Subcutaneous abdominal adipose tissue (tissue), 5 donors: Measurements from ENCODE around the gene AGFG2.

Experiments
- H3K27ac ChIP-seq: one replicate; pipeline ENCODE4 v1.7.0; 2013; ENCODE audit warnings: low read depth, mild to moderate bottlenecking, inconsistent platforms, low read length, moderate library complexity
- H3K27me3 ChIP-seq, 5 donors: one replicate each; pipeline ENCODE4 v1.7.0; 2013; ENCODE audit warnings: low read length in 5 of 5, inconsistent platforms in 1 of 5; ENCODE audit not compliant: control insufficient read depth in 5 of 5, insufficient read depth in 4 of 5
- H3K36me3 ChIP-seq, 5 donors: one replicate each; pipeline ENCODE4 v1.7.0; 2013; ENCODE audit warnings: low read length in 5 of 5; ENCODE audit not compliant: control insufficient read depth in 5 of 5, insufficient read depth in 5 of 5
- H3K4me1 ChIP-seq, 5 donors: one replicate each; pipeline ENCODE4 v1.7.0; 2013; ENCODE audit warnings: low read length in 5 of 5, mild to moderate bottlenecking in 3 of 5, moderate library complexity in 1 of 5; ENCODE audit not compliant: control insufficient read depth in 5 of 5, insufficient read depth in 5 of 5
- H3K4me3 ChIP-seq, 5 donors: one replicate each; pipeline ENCODE4 v1.7.0; 2013; ENCODE audit warnings: low read length in 5 of 5, low read depth in 1 of 5
- H3K9ac ChIP-seq, 5 donors: one replicate each; pipeline ENCODE4 v1.7.0; 2013; ENCODE audit warnings: low read length in 5 of 5, mild to moderate bottlenecking in 4 of 5, moderate library complexity in 3 of 5
- H3K9me3 ChIP-seq, 5 donors: one replicate each; pipeline ENCODE4 v1.7.0; 2013; ENCODE audit warnings: low read length in 5 of 5; ENCODE audit not compliant: control insufficient read depth in 5 of 5
- donor health status: healthy.
- donor health status: healthy.
- donor health status: healthy.
- donor health status: healthy.
- donor health status: healthy.

AGFG2 gene

GRCh38 chr7:100576384-100576993 lies 37.5 kb downstream of the AGFG2 start:
- H3K9ac ChIP-seq, result no peak overlapping the region
- H3K9me3 ChIP-seq, result no peaks in the 10 kb centered on the region
- no peaks in the 10 kb centered on the region for H3K4me1 ChIP-seq
- H3K36me3 ChIP-seq, result peaks cover 0 to 83% (median 67%) of the 10 kb centered on the region in 5 donors
- H3K27ac ChIP-seq, result no peak overlapping the region
- no peak overlapping the region for H3K4me3 ChIP-seq
- H3K27me3 ChIP-seq, result no peaks in the 10 kb centered on the region

DNA sequence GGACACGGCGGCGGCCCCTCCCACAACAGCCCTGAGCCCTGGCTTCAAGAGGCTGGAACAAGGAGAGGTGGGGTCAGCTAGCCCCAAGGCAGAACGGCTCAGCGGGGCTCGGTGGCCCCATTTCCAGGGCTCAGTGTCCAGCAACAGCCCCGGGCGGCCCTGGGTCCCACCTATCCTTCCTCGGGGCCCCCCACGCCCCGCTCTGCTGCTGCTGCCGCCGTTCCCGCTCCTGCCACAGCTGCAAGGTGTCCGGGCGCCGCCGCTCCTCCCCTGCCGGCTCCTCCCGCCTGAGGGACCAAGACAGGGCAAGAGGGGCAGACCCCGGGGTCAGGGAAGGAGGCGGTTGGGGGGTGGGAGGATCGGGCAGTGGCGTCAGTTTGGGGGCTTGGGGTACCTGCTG lies 38.1 kb downstream of the AGFG2 start:
- peaks cover 0 to 3% (median 2%) of the 10 kb centered on the region in 5 donors for H3K4me1 ChIP-seq
- H3K36me3 ChIP-seq, result peaks cover 0 to 89% (median 73%) of the 10 kb centered on the region in 5 donors
- H3K27ac ChIP-seq, result no peak overlapping the region

GRCh38 chr7:100577507-100577906 lies 38.5 kb downstream of the AGFG2 start:
- H3K4me1 ChIP-seq, result peaks cover 0 to 7% (median 6%) of the 10 kb centered on the region in 5 donors
- H3K4me3 ChIP-seq, result no peak overlapping the region
- no peaks in the 10 kb centered on the region for H3K27me3 ChIP-seq
- no peaks in the 10 kb centered on the region for H3K9me3 ChIP-seq
- H3K27ac ChIP-seq, result no peak overlapping the region
- H3K9ac ChIP-seq, result no peak overlapping the region
- H3K36me3 ChIP-seq, result peaks cover 0 to 93% (median 75%) of the 10 kb centered on the region in 5 donors

More for the DNA sequence above, 38.1 kb downstream of the AGFG2 start:
- H3K9me3 ChIP-seq, result no peaks in the 10 kb centered on the region
- no peak overlapping the region for H3K4me3 ChIP-seq
- H3K9ac ChIP-seq, result no peak overlapping the region
- H3K27me3 ChIP-seq, result no peaks in the 10 kb centered on the region

GRCh38 chr7:100578246-100579183 lies 39.5 kb downstream of the AGFG2 start:
- Histone ChIP-seq H3K36me3 (peaks cover 0 to 90% (median 76%) of the 10 kb centered on the region in 5 donors), H3K4me3 (no peak overlapping the region), H3K27me3 (no peaks in the 10 kb centered on the region), H3K9me3 (no peaks in the 10 kb centered on the region), H3K9ac (no peak overlapping the region), H3K4me1 (peaks cover 2 to 17% (median 16%) of the 10 kb centered on the region in 5 donors), H3K27ac (no peak overlapping the region)

DNA sequence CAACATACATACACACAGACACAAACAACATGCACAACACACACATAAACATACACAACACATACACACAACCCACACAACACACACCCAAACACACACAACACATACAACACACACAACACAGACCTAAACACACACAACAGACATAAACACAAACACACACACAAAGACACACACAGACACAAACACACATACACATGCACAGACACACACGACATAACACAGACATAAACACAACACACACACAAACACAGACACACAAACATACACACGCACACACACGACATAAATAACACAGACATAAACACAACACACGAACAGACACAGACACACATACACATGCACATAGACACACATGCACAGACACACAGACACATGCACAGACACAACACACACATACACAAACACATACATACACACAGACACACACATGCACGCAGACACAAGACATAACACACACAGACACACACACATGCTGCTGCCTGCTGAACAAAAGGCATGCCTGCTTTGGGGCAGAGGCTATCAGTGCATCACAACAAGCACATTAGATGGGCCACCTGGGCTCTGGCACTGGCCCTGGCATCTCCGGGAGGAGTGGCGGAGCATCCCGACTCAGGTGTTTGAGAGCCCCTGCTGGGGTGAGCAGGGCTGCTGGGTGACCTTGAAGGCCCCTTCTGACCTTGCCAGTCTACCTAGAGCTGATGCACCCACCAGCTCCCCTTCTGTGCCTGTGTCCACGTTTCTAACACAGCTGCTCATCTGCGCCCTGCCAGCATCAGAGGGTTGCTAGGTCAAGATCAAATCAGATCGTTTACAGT lies 41.7 kb downstream of the AGFG2 start:
- no peak overlapping the region for H3K9ac ChIP-seq
- no peaks in the 10 kb centered on the region for H3K27me3 ChIP-seq
- no peak overlapping the region for H3K27ac ChIP-seq
- peaks cover 10 to 37% (median 36%) of the 10 kb centered on the region in 5 donors for H3K4me1 ChIP-seq
- peaks cover 0 to 72% (median 65%) of the 10 kb centered on the region in 5 donors for H3K36me3 ChIP-seq
- H3K9me3 ChIP-seq, result no peaks in the 10 kb centered on the region
- H3K4me3 ChIP-seq, result no peak overlapping the region

DNA sequence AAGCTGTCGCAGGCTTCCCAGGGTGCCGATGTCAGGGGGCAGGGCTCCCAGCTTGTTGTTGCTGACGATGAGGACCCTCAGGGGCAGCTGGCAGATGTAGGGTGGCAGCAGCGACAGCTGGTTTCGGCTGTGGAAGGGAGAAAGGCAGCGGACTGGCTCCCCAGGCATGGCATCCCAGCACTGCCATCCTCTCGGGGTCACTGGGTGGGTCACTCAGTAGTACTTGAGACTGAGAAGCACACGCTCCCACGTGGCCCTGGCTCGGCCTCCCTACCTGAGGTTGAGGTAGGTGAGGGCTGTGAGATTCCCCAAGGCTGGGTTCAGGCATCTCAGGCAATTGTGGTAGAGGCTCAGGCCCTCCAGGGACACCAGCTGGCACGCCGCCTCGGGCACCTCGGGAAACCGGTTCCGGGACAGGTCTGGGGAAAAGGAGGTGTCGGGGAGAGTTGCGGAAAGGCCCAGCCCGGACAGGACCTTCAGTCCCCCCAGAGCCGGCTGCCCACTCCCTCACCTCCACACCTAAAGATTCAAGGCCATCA lies 43.1 kb downstream of the AGFG2 start:
- Histone ChIP-seq H3K9ac (peak overlapping the region in 1 of 5 donors; percentile 53), H3K4me3 (no peak overlapping the region), H3K9me3 (no peaks in the 10 kb centered on the region), H3K36me3 (peaks cover 0 to 57% (median 50%) of the 10 kb centered on the region in 5 donors), H3K27ac (no peak overlapping the region), H3K4me1 (peaks cover 11 to 43% (median 43%) of the 10 kb centered on the region in 5 donors), H3K27me3 (no peaks in the 10 kb centered on the region)

DNA sequence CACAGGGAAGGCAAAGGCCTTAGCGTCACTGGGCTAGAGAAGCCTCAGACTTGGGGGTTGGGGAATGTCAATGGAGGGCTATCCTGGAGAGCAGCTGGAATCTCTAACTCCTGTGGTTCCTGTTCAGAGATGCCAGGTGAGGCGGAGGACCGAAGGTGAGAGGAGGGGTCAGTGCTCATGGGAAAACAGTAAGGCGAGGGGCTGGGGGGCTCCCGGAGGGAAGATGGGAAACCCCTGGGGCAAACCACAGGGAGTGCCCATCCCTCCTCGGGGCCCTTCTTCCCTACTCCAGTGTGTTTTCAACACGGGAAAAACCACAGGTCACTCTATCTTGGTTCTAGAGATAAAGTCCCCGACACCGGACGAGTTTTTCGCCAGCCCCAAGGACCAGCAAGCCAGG lies 43.6 kb downstream of the AGFG2 start:
- peak overlapping the region in 2 of 5 donors; percentile 41 to 56 for H3K9ac ChIP-seq
- H3K27ac ChIP-seq, result no peak overlapping the region
- no peaks in the 10 kb centered on the region for H3K9me3 ChIP-seq
- H3K4me1 ChIP-seq, result peaks cover 11 to 45% (median 44%) of the 10 kb centered on the region in 5 donors
- H3K36me3 ChIP-seq, result peaks cover 0 to 52% (median 45%) of the 10 kb centered on the region in 5 donors
- no peaks in the 10 kb centered on the region for H3K27me3 ChIP-seq
- peak overlapping the region in 1 of 5 donors; percentile 40 for H3K4me3 ChIP-seq

GRCh38 chr7:100583132-100584053 lies 44.4 kb downstream of the AGFG2 start:
- peaks cover 0 to 45% (median 38%) of the 10 kb centered on the region in 5 donors for H3K36me3 ChIP-seq
- H3K9ac ChIP-seq, result peak overlapping the region in 3 of 5 donors; percentile 52 to 57 (median 55)
- peaks cover 11 to 45% (median 44%) of the 10 kb centered on the region in 5 donors for H3K4me1 ChIP-seq
- no peaks in the 10 kb centered on the region for H3K27me3 ChIP-seq
- peak overlapping the region; percentile 48 for H3K27ac ChIP-seq
- H3K9me3 ChIP-seq, result no peaks in the 10 kb centered on the region
- peak overlapping the region; percentile 11 to 70 (median 43) for H3K4me3 ChIP-seq
